ENCODE results near the gene VSIR.

Gene VSIR

DNA sequence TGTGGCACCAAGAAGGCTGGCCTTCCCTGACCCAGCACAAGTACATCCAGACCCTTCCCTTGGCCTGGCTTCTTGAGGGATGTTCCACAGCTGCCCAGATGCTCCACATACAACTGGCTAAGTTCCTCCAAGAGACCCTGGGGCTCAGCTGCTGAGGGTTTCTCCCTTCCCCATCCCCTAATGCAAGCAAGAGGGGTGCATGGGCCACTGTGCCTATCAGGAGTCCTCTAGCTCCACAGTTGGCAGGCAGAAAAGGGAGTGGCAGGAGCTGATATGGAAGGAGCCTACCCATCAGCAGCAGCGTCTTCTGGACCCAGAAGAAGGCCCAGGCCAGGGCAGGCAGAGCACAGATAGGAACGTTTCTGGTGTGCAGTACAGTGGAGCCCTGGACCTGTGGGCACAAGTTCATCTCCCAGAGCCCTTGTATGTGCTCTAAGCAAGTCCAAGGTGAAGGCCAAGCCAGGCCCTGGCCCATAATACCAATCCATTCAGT, 26.2 kb downstream of the VSIR start:
- DNase-seq (ENCODE audit: low spot score), result no peak

GRCh38 chr10:71746344-71747037, 26.8 kb downstream of the VSIR start:
- no peak for DNase-seq (ENCODE audit: low spot score)

DNA sequence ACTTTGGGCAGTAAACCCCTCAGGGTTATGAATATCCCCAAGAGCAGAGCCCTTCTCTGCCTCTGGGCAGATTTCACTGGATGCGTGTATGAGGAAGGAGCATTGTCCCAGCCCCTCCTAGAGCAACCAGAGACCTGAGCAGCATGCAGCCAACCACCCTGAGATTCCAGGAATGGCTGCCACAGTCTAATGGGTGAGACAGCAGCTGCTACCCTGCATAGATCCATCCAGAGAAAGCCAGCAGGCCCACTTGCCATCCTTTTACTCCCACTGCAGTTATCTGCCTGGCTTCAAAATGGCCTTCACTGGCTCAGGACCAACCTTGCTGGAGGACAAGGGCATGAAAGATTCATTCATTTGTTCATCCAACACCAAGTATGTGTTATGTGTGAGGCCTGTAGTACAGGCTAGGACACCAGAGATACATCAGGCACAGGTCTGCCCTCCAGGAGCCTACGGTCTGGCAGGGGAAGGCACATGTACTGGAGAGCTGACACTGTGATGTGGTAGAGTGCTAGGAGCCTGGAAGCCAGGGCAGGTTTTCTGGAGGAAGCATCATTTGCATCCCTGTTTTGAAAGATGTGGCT, 27.6 kb downstream of the VSIR start:
- no peak for DNase-seq (ENCODE audit: low spot score)

GRCh38 chr10:71744897-71745663, 28.2 kb downstream of the VSIR start:
- no peak for DNase-seq (ENCODE audit: low spot score)

DNA sequence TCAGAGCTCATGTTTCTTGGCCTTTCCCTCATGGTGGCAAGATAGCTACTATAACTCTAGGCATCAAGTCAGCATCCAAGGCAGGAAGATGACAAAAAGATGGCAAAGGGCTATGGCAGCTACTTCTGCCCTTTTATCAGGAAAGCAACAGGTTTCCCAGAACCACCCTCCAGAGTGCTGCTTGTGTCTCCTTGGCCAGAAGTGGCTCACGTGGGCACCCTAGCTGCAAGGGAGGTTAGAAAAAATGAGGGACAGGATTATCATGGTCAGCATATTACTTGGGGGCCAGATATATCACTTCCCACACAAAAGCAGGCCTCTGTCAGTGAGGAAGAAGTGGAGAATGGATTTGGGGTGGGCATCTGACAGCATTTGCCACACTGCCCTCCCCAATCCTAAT, 29.5 kb downstream of the VSIR start:
- no peak for DNase-seq (ENCODE audit: low spot score)

DNA sequence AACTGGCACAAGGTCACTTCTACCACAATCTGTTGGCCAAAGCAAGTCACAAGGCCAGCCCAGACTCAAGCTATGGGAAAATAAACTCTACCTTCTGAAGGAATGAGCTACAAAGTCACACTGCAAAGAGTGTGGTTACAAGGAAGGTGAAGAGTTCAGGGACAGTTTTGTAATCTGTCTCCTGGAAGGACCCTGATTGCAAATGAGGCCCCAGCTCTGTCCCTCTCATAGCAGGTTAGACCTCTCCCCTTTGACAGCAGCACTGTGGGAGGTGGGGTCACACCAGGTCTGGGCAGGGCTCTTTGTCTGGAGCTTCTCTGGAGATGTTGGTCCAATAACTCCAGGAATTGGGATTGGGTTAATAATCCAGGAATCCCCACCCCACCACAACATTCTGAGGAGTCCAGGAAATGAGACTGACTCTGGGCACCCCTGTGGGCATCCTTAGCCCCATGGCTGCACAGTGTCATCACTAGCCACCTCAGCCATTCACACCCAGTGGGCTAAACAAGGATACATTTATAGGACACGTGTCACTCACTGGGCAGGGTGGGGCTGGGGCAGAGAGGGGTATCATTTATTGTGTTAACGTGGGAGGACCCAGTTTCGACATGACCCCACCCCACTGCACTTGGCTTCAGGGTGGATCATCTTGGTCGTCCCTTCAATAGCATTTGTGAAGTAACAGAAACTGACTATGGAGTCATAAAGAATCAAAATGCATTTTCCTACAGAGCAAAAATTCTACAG, 30.1 kb downstream of the VSIR start:
- DNase-seq (ENCODE audit: low spot score), result no peak

DNA sequence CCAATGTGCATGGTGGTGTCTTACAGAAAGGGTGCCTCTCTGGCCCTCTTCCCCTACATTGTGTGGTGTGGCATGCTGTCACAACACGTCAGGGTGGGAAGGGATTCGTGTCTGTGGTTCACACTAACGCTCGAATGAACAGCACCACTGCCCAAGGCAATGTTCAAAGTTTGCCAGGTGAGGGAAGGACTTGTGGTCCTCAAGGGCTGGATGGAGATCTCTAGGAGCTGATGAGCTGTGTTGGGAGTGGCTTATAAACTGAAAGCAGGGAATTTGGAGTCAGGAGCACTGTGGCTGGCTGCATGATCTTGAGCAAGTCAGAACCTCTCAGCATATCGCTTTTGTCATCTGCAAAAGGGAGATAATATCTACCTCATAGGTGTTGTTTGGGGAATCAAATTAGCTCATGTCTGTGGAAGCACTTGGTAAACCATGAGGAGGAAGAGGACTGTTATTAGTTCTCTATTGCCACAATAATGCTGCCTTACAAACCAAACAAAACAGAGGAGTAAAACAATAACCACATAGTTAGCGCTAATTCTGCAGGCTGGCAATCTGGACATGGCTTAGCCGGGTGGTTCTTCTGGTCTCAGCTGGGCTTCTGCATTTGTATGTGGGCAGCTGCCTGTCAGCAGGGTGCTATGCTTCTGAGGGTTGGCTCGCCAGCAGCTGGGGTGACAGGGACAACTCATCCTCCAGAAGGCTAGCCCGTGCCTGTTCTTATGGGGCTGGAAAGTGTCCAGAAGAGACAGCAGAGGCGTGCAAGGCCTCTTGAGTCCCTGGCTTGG, 30.8 kb downstream of the VSIR start:
- no peak for DNase-seq (ENCODE audit: low spot score)

GRCh38 chr10:71741671-71742070, 31.6 kb downstream of the VSIR start:
- no peak for DNase-seq (ENCODE audit: low spot score)

DNA sequence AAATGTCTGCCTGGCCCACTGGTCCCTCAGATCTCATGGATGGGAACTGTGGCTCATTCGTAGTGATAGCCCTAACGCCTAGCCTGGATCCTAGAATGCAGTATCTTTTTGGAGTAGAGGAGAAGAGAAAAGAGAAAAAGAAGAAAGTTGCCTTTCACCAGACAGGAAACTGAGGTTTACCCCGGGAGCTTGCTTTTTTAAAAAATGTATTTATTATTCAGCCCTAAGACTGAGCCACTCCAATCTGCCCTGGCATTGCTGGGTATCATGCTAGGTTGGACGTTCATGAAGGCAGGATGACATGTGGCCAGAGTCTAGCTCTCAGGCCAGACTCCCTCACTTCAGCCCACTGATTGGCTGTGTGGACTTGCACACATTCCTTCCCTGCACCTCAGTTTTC, 32.3 kb downstream of the VSIR start:
- DNase-seq (ENCODE audit: low spot score), result no peak

DNA sequence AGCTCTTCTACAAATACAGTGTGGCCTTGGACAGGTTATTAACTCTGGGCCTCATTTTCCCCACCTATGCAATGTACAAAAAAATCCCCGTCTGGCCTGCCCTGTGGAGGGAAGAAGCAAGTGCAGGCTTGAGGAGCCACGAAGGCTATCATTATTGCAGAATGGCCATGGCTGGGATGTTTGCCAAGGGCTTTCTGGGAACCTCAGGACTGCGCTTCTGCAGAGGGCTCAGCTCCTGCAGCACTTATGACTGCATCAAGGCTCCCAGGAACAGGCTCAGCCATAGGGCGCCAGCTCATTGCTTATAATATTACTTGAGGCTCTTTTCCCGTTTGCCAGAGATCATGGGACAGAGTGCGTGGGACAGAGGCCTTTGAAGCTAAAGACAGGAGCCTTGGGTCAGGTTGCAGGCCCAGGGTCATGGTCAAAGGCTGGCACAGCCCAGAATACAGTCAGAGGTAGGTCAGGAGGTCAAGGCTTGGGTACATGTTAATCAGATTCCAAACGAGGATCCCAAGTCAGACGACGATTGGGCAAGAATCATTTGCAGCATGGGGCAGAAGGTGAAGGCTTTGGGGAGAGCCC, 33.2 kb downstream of the VSIR start:
- DNase-seq (ENCODE audit: low spot score), result no peak

DNA sequence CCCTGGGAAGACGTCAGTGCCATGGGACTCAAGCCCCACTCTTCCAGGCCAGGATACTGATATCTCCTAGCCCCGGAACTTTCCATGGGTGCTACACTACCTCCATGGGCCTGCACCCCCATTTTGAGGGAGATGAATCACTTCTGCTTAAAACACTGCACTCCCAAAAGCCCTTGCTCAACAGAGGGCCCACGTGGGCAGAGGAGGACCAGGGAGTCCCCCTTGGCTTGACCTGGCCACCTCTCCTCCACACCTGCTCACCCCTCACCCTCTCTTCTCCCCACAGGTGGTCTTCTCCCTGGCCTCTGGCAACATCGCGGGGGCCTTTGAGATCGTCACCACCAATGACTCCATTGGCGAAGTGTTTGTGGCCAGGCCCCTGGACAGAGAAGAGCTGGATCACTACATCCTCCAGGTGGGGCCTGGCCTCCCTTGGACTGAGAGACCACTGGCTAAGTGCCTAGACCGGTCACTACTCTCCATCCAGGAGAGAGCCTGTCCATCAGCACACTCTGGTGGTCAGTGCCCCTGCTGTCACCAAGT, 33.9 kb downstream of the VSIR start:
- DNase-seq (ENCODE audit: low spot score), result no peak

DNA sequence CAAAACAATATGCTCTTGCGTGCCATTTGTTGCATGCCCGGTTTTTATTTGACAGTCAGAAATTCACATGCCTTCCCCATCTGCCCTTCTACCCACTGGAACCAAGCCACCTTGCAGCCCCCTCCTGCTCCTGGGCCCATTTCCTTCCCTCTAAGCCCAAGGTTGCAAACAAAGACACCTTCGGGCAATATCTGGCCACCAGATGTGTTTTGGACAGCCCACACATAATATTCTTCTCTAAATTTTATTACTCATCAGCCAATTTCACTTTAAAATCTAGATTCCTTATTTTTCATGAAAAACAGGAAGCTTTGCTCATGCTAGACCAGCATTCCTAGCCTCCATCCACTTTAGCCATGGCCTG, 35.5 kb downstream of the VSIR start:
- no peak for DNase-seq (ENCODE audit: low spot score)

DNA sequence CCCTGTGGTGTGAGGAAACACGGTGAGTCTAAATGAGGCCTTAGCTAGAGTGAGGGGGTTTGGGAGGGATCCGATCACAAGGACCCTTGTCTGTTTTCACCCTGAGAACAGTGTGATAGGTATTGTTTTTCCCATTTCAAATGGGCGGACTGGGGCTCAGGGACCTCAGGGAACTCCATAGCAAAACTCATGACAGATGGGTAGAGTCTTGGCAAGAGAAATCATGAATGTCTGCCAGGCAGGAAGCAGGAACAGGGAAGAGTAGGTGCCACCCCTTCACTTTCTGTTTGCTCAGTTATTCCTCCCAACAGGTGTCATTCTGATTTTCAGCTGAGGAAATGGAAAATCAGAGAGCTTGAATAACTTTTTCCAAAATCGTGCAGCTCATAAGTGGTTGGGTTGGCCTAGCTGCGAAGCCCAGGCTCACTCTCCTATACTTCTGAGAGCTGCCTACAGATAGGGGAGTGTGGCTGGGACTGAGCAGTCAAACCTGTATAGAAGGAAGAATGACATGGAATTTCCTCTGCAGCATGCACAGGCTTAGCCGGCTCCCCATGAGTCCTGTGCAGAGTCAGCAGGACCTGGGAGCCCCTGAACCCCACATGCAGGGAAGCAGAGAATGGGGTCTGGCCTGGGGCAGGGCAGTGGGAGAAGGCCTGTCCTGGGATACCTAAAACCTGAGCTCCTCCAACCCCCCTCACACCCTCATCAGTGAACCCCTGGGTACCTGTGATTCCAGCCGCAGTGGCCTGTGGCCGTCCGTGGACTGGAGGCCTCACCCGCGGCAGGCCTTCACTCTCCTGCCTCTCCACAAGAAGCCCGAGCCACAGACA, 36.1 kb downstream of the VSIR start:
- no peak for DNase-seq (ENCODE audit: low spot score)

DNA sequence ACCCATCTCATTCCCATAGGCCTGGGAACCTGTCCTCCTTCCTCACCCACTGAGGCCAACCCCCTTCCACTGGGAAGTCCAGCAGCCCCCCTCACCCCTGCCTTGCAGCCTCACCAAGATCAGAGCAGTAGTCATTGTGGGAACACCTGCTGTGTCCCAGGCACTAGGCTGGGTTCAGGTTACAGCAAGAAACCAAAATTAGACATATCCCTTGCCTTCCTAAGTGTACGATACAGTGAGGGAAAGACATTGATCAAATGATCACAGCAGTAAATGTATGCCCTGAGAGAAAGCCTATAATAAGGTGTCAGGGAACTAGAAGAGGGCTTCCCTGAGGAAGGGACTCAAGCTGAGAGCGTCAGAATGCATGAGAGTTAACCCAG, 36.8 kb downstream of the VSIR start:
- DNase-seq (ENCODE audit: low spot score), result no peak

GRCh38 chr10:71735709-71736569, 37.4 kb downstream of the VSIR start:
- DNase-seq (ENCODE audit: low spot score), result no peak

DNA sequence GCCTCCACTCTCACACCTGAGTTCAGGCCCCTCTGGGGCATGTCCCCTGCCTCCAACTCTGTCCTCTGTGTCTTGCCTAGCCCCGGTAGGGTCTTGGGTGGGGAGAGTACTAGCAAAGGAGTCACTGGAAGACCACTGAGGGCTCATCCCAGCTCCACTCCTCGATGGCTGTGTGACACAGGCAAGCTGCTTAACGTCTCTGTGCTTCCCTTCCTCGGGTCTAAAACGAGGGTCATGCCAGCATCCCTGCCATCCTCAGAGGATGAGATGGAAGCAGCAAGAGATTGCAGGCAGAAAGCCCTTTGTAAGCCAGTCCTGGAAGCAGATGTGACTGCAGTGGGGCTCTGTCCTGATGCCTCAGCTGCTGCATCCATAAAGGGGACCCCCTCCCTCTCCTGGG, 38.5 kb downstream of the VSIR start:
- no peak for DNase-seq (ENCODE audit: low spot score)

GRCh38 chr10:71731791-71732190, 41.5 kb downstream of the VSIR start:
- DNase-seq (ENCODE audit: low spot score), result no peak

- no peak for DNase-seq (ENCODE audit: low spot score)
These were observed 44.1 kb downstream of the VSIR start for GRCh38 chr10:71729161-71729636.
